Neutrophil (primary cell): Measurements from ENCODE around the gene ZNF180.

ENCODE experiments used
- H3K27ac ChIP-seq: fragments of 200-600 bp; sonication (generic); 2 replicates; pipeline ENCODE4 v1.5.1; 2016; ENCODE audit warnings: mild to moderate bottlenecking, moderate library complexity
- H3K27me3 ChIP-seq: fragments of 200-600 bp; sonication (generic); 2 replicates; pipeline ENCODE4 v1.6.0; 2016; ENCODE audit warnings: mild to moderate bottlenecking
- H3K36me3 ChIP-seq: fragments of 200-600 bp; sonication (generic); 2 replicates; pipeline ENCODE4 v1.5.1; 2017
- H3K4me1 ChIP-seq, 2 experiments: fragments of 200-600 bp in 1 of 2; sonication (generic) in 1 of 2; 1 replicate in 1 of 2; 2 replicates in 1 of 2; pipeline versions ENCODE4 v1.5.1 to v1.6.1; 2013 to 2016; ENCODE audit warnings: low read depth in 1 of 2, low read length in 1 of 2, mild to moderate bottlenecking in 1 of 2, moderate library complexity in 1 of 2; ENCODE audit not compliant: control insufficient read depth in 1 of 2, insufficient read depth in 1 of 2
- H3K4me3 ChIP-seq, 2 experiments: fragments of 200-600 bp in 1 of 2; sonication (generic) in 1 of 2; 1 replicate in 1 of 2; 2 replicates in 1 of 2; pipeline ENCODE4 v1.5.1; 2013 to 2016; ENCODE audit warnings: low read depth in 1 of 2, low read length in 1 of 2, mild to moderate bottlenecking in 1 of 2, moderate library complexity in 1 of 2
- H3K9me3 ChIP-seq: fragments of 200-600 bp; sonication (generic); 2 replicates; pipeline ENCODE4 v1.5.1; 2016
- TF ChIP-seq, protein P1 (sequence below): fragments of 200-600 bp; sonication (generic); IDR thresholded peaks from 2 replicates; pipeline ENCODE4 v1.5.1; 2016; ENCODE audit warnings: antibody characterized with exemption

Gene ZNF180

DNA sequence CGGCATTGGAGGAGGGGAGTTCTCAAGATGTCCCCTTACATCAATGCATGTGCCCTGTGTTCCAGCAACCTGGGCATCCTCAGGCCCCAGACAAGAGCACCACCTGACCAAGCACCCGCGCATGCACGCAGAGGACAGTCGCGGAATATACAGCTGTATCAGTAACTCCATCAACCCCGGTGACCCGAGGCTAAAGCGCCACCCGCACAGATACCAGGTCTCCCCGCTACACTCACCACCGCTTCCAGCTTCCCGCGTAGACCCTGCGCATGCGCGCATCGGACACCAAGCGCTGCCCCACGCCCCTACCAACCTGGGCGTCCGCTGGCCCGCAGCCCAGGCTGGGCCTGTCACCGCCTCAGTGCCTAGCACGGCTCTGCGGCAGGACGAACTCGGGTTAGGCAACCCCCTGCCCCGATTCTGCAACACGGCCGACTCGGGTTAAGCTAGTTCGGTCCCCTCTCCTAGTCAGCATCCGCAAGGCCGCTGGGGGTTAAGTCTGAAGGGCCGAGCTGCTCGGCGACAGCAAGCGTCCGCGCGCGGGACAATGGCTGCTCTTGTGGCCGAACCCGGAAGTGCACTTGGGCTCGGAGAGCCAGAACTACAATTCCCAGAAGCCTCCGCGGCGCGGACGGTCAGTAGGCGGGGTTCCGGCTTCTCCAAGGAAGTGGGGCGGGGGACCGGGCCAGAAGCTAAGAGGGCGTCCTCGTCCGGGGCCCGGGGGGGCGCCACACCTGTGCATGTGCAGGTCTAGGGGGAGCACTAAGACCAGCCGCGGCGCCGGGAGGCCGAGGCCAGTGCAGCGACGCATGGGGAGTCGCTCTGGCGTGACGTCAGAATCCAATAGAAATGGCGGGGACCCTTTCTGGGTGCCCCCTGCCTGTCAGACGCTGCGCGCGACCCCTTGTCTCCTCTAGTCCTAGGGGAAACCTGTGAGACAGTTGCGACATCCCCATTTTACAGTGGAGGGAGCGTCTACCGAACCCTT is at the start of gene ZNF180:
TSS of gene ZNF180 (minus strand) at position 561 of the 988 bp plus-strand sequence. CDS start 3,188 bp downstream, outside the sequence.
- H3K27ac ChIP-seq: peak within 1 kb of the TSS; percentile 91
- H3K4me1 ChIP-seq: peaks cover 17 to 20% of the 10 kb centered on the region in 2 experiments
- H3K4me3 ChIP-seq: peak within 1 kb of the TSS; percentile 95 to 96
- peaks cover 6% of the 10 kb centered on the region for H3K9me3 ChIP-seq
- H3K36me3 ChIP-seq: peaks cover 16% of the 10 kb centered on the region
- H3K27me3 ChIP-seq: peaks cover 44% of the 10 kb centered on the region
- TF ChIP-seq, protein P1, sequence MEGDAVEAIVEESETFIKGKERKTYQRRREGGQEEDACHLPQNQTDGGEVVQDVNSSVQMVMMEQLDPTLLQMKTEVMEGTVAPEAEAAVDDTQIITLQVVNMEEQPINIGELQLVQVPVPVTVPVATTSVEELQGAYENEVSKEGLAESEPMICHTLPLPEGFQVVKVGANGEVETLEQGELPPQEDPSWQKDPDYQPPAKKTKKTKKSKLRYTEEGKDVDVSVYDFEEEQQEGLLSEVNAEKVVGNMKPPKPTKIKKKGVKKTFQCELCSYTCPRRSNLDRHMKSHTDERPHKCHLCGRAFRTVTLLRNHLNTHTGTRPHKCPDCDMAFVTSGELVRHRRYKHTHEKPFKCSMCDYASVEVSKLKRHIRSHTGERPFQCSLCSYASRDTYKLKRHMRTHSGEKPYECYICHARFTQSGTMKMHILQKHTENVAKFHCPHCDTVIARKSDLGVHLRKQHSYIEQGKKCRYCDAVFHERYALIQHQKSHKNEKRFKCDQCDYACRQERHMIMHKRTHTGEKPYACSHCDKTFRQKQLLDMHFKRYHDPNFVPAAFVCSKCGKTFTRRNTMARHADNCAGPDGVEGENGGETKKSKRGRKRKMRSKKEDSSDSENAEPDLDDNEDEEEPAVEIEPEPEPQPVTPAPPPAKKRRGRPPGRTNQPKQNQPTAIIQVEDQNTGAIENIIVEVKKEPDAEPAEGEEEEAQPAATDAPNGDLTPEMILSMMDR: peak; percentile 69

DNA sequence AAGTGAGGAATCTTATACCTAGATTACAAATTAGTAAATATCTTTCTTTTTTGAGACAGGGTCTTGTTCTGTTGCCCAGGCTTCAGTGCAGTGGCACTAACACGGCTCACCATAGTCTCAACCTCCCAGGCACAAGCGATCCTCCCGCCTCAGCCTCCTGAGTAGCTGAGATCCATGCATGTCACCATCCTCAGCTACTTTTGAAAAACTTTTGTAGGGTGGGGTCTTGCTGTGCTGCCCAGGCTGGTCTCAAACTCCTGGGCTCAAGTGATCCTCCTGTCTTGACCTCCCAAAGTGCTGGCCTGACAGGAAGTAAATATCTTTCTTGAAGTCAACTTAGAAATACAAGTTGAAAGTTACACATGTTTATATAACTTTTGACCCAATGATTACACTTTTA is 49.2 kb upstream of the ZNF180 start:
- peaks cover 4% of the 10 kb centered on the region for H3K27me3 ChIP-seq
- TF ChIP-seq, protein P1: no peak
- no peak overlapping the region for H3K4me3 ChIP-seq
- no peaks in the 10 kb centered on the region for H3K4me1 ChIP-seq
- H3K9me3 ChIP-seq: no peaks in the 10 kb centered on the region
- no peak overlapping the region for H3K27ac ChIP-seq
- no peaks in the 10 kb centered on the region for H3K36me3 ChIP-seq

DNA sequence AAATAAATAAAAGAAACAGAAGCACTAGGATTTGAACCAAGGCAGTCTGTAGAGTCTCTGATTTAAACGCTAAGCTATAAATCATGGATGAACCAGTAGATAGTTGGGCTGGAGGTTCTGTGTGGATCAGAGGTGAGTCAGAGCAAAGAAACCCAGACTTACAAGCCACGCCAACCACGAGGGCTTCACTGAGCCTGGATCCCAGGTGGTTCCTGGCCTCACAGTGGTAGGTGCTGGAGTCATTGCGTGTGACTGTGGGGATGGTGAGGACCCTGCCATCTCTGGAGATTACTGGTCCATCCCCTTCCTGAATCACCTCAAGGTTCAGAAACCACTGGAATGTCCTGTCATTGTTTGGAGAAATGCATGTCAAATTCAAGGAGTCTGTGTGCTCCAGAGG is 48.4 kb upstream of the ZNF180 start:
- H3K27ac ChIP-seq: no peak overlapping the region
- H3K4me3 ChIP-seq: no peak overlapping the region
- no peaks in the 10 kb centered on the region for H3K9me3 ChIP-seq
- H3K27me3 ChIP-seq: peaks cover 4% of the 10 kb centered on the region
- TF ChIP-seq, protein P1: no peak
- H3K4me1 ChIP-seq: no peaks in the 10 kb centered on the region
- H3K36me3 ChIP-seq: no peaks in the 10 kb centered on the region

DNA sequence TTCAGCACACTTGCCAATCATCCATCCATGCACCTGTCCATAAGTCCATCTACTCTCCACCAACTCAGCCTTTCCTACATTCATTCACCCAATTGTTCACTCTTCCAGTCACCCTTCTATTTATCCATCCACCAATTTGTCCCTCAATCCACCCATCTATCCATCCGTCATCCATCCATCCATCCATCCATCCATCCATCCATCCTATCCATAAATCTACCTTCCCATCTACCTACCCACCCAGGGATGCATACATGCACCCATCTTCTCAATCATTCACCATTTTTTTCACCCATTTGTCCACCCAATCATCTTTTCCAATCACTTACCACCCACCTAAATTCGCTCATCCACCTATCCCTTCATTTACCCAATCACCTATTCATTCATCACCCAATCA is 43.7 kb upstream of the ZNF180 start:
- Histone ChIP-seq H3K27me3 (peaks cover 4% of the 10 kb centered on the region), H3K9me3 (no peaks in the 10 kb centered on the region), H3K27ac (no peak overlapping the region), H3K36me3 (no peaks in the 10 kb centered on the region), H3K4me1 (no peaks in the 10 kb centered on the region), H3K4me3 (no peak overlapping the region)
- TF ChIP-seq, protein P1: no peak

DNA sequence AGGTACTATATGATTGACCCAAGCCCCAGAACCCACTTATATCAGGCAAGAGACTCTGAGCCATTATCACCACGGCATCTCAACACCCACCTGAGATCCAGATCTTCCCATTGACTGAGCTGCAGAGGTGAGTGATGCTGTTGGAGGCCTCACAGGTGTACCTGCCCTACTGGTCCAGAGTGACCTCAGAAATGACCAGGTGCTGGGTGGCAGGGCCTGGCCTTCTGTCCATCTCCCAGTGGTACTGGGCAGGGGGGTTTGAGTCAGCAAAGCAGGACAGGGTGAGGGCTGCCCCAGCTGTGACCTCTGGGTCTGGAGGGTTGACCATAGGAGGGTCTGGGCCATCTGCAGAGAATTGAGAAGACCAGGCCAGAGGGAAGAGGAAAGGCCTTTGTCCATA is 42.3 kb upstream of the ZNF180 start:
- no peak overlapping the region for H3K4me3 ChIP-seq
- TF ChIP-seq, protein P1: no peak
- H3K4me1 ChIP-seq: no peaks in the 10 kb centered on the region
- H3K27me3 ChIP-seq: peaks cover 4% of the 10 kb centered on the region
- no peaks in the 10 kb centered on the region for H3K9me3 ChIP-seq
- H3K36me3 ChIP-seq: no peaks in the 10 kb centered on the region
- no peak overlapping the region for H3K27ac ChIP-seq
